DND-41 (cell line): ENCODE measurements around the gene PHKB.

Experiments
- EZH2 ChIP-seq: IDR thresholded peaks from 3 replicates; pipeline ENCODE4 v1.6.1; 2012; ENCODE audit warnings: borderline replicate concordance, low read depth, mild to moderate bottlenecking, moderate library complexity, low read length, inconsistent platforms; ENCODE audit not compliant: severe bottlenecking
- TF ChIP-seq, protein P1 (sequence below): IDR thresholded peaks from 2 replicates; pipeline ENCODE4 v1.5.1; 2012; ENCODE audit warnings: borderline replicate concordance, low read length, moderate library complexity, mild to moderate bottlenecking; ENCODE audit not compliant: poor library complexity, severe bottlenecking; ENCODE audit errors: extremely low read depth

DNA sequence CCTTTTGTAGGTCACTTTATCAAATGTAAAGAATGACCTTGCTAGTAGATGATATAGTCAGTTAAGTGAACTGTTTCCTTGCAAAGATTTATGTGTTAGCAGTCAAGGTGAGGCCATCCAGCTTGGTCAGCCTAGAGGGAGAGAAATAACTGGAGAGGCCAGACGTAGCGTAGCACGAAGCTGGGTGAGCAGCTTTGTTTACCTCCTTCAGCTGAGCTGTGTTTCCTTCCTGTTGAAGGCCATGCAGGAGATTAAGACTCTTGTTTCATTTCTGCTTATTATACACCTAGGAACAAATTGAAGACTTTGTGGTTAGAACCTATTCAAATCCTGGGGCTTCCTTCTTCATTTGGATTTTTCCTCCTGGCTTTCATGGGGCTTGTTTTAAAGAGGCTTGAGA lies 267.1 kb downstream of the PHKB start:
- TF ChIP-seq, protein P1, sequence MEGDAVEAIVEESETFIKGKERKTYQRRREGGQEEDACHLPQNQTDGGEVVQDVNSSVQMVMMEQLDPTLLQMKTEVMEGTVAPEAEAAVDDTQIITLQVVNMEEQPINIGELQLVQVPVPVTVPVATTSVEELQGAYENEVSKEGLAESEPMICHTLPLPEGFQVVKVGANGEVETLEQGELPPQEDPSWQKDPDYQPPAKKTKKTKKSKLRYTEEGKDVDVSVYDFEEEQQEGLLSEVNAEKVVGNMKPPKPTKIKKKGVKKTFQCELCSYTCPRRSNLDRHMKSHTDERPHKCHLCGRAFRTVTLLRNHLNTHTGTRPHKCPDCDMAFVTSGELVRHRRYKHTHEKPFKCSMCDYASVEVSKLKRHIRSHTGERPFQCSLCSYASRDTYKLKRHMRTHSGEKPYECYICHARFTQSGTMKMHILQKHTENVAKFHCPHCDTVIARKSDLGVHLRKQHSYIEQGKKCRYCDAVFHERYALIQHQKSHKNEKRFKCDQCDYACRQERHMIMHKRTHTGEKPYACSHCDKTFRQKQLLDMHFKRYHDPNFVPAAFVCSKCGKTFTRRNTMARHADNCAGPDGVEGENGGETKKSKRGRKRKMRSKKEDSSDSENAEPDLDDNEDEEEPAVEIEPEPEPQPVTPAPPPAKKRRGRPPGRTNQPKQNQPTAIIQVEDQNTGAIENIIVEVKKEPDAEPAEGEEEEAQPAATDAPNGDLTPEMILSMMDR: no peak
- no peak for TF ChIP-seq EZH2
